Hepatocyte (in vitro differentiated cells): ENCODE data around the gene PREX1.

Experiments used
- CTCF ChIP-seq: fragments of 200-600 bp; sonication (generic); IDR thresholded peaks from 2 replicates; pipeline ENCODE4 v1.5.1; 2016; ENCODE audit warnings: antibody characterized with exemption, mild to moderate bottlenecking; ENCODE audit not compliant: poor library complexity
- EZH2 ChIP-seq: fragments of 200-600 bp; sonication (generic); IDR thresholded peaks from 2 replicates; pipeline ENCODE4 v1.6.1; 2016; ENCODE audit warnings: antibody characterized with exemption, mild to moderate bottlenecking, borderline replicate concordance
- EZH2phosphoT487 ChIP-seq: fragments of 200-600 bp; sonication (generic); IDR thresholded peaks from one replicate; pipeline ENCODE4 v1.6.1; 2018; ENCODE audit warnings: antibody characterized with exemption, mild to moderate bottlenecking, low read depth, moderate library complexity; ENCODE audit not compliant: unreplicated experiment, severe bottlenecking

GRCh38 chr20:48732081-48732829, 95.5 kb downstream of the PREX1 start:
- TF ChIP-seq CTCF (no peak), EZH2phosphoT487 (no peak), EZH2 (no peak)
